HG02840 (cell line): ENCODE data around the gene IRF2BP1.

Experiments used
- ATAC-seq: cut with Tn5 transposase; IDR thresholded peaks from one replicate; pipeline ENCODE4 v1.9.1; 2021; ENCODE audit warnings: mild to moderate bottlenecking, moderate library complexity, moderate number of reproducible peaks; ENCODE audit not compliant: unreplicated experiment, low FRiP score

IRF2BP1 gene

DNA sequence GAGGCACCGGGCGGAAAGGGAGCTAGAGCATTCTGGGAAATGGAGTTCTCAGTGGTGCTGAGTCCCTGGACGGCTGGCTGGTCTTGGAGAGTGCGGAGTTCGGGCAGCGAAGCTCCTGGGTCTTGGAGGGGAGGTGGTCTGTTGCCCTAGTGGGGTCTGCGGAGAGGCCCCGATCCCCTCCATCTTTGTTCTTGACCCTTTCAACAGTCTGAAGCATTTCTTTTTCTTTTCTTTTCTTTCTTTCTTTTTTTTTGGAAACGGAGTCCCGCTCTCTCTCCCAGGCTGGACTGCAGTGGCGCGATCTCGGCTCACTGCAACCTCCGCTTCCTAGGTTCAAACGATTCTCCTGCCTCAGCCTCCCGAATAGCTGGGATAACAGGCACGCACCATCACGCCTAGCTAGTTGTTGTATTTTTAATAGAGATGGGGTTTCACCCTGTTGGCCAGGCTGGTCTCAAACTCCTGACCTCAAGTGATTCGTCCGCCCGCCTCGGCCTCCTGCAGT lies 22.6 kb downstream of the IRF2BP1 start:
- no peak for ATAC-seq

DNA sequence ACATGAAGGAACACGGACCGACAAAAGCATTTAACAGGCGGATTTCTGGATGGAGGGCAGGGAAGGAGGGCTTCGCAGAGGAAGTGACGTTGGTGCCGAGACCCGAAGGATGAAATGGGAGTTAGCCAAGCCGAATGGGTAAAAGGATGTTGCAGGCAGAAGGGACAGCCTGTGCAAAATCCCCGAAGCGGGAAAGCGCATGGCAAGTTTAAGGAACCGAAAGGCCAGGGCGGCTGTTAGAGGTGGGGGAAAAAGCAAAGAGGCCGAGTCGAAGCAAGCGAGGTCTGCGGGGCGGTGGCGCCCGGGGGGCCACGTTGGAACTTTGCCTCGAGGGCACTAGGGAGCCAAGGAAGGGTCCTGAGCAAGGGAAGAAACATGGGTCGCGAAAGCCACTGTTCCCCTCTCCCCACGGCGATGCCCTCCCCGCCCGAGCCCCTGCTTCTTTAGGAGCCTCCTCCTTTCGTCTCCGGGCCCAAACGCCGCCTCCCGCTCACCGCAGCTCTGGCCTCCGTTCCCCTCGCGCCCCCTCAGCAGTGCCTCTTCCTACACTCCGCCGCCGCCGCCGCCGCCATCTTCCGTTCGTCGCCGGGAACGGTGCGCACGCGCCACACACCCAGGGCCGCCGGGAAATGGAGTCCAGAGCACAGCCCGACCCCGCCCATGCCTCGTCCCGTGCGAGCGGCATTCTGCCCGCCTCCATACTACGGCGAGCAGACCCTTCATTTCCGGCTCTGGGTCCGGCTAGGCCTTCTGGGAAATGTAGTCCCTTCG lies 23.2 kb downstream of the IRF2BP1 start, which contains the start of gene SYMPK:
Gene SYMPK (minus strand): TSS at position 584 of the 771 bp plus-strand sequence. CDS start 8,652 bp downstream, outside the sequence.
- ATAC-seq = peak; percentile 89

- no peak for ATAC-seq
Measured at GRCh38 chr19:45862271-45862563, 23.7 kb downstream of the IRF2BP1 start.

DNA sequence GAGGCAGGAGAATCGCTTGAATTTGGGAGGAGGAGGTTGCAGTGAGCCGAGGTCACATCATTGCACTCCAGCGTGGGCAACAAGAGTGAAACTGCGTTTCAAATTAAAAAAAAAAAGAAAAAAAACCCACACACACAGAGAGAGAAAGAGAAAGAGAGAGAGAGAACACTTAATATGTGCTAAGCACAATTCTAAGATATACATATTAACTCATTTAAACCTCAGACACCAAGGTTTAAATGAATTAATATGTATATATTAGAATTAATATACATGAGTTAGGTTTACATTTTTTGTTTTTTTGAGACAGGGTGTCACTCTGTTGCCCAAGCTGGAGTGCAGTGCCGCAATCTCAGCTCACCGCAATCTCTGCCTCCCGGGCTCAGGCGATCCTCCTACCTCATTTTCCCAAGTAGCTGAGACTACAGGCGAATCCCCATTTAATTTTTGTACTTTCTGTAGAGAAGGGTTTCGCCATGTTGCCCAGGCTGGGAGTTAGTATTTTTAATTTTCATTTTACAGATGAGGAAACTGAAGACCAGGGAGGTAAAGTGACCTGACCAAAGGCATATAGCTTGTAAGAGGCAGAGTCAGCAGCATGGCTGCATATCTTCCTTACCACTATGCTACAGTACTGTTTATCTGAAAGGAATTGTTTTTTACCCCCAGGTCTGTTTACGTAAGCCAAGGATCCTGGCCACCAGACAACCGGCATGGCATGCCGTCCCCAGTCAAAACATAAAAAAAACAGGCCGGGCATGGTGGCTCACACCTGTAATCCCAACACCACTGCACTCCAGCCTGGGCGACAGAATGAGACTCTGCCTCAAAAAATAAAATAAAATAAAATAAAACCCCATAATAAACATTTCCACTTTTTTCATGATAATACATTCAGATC lies 25.3 kb downstream of the IRF2BP1 start:
- no peak for ATAC-seq

DNA sequence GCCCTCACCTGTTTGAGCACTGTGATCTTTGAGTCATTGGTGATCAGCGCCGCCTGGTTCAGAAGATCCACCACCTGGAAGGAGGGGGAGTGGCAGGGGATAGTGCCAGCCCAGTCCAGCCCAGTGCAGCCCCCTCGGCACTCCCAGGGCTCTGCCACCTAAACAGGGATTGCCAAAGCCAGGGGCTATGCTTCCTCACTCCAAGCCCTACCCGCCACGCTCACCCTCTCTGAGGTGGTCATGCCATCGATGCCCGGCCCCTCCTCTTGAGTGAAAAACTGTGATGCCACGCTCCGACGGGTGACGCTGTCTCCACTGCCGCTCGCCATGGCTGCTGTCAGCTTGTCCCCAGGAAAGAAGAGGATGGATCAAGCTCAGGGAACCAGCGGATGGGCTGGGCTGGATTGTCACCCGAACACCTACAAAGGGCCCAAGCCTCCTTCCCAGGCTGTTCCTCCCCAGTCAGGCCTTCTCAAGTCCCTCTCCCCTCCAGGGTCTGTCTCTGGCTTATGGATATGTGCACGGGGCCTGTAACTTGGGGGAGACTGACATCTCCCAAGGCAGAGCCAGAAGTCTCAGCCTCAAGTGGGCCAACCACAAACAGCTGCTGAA lies 31.7 kb downstream of the IRF2BP1 start:
- ATAC-seq = no peak

DNA sequence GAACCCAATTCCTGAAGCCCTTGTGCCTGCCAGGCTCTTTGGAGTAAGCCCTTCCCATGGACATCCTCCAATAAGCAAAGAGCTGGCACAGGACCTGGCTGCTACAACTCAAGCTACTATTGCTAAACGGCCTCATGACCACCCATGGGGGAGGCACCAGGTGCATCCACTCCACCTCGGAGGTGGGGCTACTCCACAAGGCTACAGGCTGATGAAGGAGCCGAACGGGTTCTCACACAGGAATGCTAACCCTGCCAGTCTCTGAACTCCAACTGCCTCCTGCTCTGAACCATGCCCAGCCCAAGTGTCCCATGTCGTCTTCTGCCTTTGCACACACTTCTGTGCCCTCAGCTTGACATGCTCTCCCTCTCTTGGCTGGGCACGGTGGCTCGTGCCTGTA lies 33.0 kb downstream of the IRF2BP1 start:
- ATAC-seq = no peak

DNA sequence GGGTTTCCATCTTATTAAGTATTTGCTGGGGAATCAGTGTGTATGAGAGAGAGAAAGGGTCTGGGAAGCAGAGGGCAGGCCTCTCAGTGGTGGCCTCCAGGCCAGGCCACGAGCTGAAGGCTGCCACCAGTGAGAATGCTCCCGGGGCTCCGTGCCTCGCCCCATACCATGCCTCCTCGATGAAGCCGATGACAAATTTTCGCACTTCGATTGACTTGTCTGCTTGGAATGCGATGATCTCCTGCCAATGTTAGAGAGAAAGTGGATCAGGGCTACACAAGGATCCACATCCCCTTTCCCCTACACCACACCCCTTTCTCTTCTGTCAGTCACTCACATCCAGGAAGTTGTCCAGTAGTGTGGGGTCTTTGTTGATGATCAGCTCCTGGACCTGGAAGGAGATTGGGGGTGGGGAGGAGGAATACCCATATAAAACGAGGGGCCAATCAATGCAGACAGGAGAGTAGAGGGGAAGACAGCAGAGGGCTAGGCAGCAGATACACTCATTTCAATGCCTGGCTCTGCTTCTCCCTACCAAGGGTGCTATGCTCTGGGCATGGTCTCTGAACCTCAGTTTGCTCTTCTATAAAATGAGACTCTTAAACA lies 33.7 kb downstream of the IRF2BP1 start:
- no peak for ATAC-seq

DNA sequence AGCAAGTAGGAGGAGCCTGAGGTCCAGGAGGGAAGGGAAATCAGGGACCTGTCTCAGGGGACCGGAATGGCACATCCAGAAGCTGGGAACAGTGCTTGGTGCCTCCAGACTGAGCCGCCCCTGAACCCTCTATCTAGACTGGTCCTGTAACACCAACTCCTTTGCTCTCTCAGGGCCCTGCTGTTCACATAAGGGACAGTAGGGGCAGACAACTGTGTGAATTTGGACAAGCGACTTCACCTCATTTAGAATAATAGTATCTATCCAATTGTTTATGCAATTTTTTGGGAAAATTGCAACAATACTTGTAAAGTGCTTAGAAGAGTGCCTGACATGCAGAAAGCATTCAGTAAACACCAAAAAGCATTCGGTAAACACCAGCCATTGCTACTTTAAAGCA lies 37.0 kb downstream of the IRF2BP1 start:
- ATAC-seq = no peak

DNA sequence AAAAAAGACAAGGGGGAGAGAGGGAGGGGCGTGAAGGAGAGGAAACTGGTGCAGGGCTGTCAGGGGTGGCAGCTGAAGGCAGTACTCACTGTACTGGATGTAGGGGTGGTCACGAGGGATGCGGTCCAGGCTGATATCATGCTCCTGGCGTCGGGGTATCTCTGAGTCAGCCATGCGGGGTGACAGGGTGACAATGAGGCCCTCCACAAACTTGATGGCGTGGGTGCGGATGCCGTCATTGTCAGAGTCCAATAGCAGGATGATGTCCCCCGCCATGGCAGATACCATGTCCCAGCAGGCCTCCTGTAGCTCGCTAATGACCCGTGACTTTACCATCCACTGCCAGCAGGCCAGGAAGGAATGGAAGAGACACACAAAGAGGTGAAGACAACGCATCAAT lies 38.3 kb downstream of the IRF2BP1 start:
- ATAC-seq = no peak

- no peak for ATAC-seq
Measured at GRCh38 chr19:45842198-45842597, 43.7 kb downstream of the IRF2BP1 start.

- no peak for ATAC-seq
Measured at GRCh38 chr19:45834970-45835369, 51.0 kb downstream of the IRF2BP1 start.
